ENCODE results near the gene CARD16.
"Not testable (repeated sequence)": the region's sequence is repeated elsewhere in the genome, so short reads cannot be mapped to it uniquely, and the experiment has no call there.

CARD16 gene

DNA sequence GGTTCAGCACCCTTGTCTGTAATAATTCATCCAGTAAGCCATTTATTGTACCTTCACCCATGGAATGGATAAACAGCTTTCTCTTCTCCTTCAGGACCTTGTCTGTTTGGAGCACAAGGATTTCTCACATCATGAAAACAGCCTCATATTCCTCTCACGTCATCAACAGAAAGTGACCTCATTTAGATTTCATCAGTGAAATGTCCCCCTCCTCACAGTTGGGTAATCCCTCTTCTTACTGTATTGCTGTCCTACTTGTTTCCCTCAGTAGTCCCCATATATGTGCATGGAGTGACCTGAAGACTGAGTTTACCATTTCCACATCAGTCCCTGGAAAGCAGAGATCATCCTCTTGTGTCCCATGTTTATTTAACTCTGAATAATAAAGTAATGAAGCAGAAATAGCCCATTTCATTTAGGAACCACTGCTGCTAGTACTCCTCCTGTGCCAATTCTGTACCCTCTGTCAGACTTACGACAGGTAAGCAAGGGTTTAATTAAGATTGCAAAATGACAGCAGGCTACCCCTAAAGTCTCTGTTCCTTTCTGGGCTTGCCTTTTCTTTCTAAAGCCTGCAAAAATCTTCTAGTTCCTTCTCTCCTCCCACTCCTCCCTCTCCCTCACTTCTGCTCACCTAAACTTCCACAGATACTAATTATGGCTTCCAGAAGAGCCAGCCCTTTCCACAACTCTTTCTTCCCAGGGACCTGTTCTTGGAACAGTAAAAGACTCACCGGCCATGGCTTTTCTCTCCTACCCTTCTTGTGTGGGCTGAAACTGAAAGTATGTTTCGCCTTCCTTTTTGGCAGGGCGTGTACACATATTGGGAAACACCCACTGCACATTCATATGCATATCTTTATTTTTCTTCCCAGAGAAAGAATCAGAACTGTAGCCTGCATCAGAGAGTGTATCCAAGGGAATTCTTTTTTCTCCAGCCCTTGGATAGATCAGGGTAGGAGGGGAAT is at the start of gene CARD16:
TSS of gene CARD16 (minus strand) at position 779 of the 968 bp plus-strand sequence. CDS start at position 741, 38 bp downstream.
- not testable (repeated sequence) for H3K4me3 ChIP-seq (ENCODE audit: low read length); H3K27ac ChIP-seq (ENCODE audit: low read length); H3K4me1 ChIP-seq (ENCODE audit: insufficient read depth, low read length); H3K36me3 ChIP-seq (ENCODE audit: insufficient read depth, low read depth, low read length); H3K27me3 ChIP-seq (ENCODE audit: insufficient read depth, low read length); H3K9me3 ChIP-seq (ENCODE audit: insufficient read depth, low read depth, low read length); H3K9ac ChIP-seq (ENCODE audit: low read depth, low read length)

DNA sequence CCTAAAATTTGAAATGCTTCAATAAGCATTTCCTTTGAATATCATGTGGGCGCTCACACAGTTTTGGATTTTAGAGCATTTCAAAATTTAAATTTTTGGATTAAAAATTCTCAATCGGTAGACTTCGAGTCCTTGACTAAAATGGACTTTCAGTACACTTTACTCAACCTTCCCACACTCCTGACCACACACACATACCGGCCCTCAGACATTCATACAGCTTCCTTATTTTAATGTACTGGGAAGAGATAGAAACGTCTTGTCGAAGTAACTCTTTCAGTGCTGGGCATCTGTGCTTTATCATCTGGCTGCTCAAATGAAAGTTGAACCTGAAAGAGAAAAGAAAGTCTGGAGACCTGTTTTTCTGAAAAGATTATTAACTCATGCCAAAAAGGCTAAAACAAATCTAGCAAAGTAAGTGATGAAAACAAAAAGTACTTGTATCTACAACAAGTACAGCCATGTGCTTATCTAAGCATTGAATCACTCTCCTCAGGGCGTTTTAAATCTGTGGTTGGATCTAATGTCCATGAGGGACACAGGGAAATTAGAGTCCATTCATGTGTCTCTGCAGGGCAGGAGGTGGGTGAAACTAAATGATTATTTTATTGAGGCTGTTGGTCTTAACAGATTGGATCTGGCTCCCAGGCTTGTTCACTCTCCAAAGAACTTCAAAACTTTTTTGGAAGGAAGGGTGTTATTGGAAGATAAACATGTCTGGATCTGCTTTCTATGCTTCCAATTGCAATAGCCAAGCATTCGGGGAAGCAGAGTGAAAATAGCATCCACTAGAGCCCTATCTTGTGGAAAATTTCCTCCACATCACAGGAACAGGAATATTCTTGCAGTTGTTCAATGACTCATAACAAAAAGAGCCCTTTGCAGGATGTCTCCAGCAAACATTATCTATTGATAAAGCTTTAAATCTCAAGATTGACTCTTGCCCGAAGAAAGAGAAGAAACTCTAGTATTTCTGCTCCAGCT is 47.4 kb upstream of the CARD16 start:
- no peak overlapping the region for H3K4me3 ChIP-seq (ENCODE audit: low read length)
- no peaks in the 10 kb centered on the region for H3K9me3 ChIP-seq (ENCODE audit: insufficient read depth, low read depth, low read length)
- H3K27me3 ChIP-seq (ENCODE audit: insufficient read depth, low read length), result no peaks in the 10 kb centered on the region
- no peak overlapping the region for H3K27ac ChIP-seq (ENCODE audit: low read length)
- H3K36me3 ChIP-seq (ENCODE audit: insufficient read depth, low read depth, low read length), result no peaks in the 10 kb centered on the region
- no peak overlapping the region for H3K9ac ChIP-seq (ENCODE audit: low read depth, low read length)
- H3K4me1 ChIP-seq (ENCODE audit: insufficient read depth, low read length), result no peaks in the 10 kb centered on the region

DNA sequence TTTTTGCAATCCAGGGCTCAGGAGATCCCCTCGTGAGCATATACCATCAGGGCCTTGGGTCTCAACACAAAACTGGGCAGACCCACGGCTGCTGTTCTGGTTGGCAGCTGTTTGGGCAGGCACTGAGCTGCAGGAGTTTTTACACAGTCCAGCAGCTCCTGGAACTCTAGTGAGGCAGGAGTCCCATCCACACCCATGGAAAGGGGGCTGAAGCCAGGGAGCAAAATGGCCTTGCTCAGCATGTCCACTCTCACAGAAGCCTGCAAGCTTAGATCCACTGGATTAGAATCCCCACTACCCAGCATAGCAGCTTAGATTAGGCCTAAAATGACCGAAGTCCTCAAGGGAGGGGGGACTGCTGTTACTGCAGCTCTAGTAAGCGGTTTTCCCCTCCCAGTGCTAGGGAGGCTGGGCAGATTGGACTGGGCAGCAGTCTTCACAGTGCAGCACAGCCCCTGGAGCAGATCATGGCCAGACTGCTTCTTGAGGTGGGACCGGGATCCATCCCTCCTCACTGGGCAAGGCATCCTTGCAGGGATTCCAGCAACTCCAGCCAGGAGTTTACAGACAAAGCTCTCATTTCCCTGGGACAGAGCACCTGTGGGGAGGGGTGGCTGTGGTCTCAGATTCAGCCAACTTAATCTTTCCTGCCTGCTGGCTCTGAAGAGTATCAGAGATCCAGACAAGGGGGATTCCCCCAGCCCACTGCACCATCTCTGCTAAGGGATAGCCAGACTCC is 36.4 kb upstream of the CARD16 start:
- no peaks in the 10 kb centered on the region for H3K27me3 ChIP-seq (ENCODE audit: insufficient read depth, low read length)
- H3K4me1 ChIP-seq (ENCODE audit: insufficient read depth, low read length), result peaks cover 24% of the 10 kb centered on the region; the same call in 1 of the 2 replicates
- H3K36me3 ChIP-seq (ENCODE audit: insufficient read depth, low read depth, low read length), result no peaks in the 10 kb centered on the region
- H3K27ac ChIP-seq (ENCODE audit: low read length), result no peak overlapping the region
- no peak overlapping the region for H3K4me3 ChIP-seq (ENCODE audit: low read length)
- no peak overlapping the region for H3K9ac ChIP-seq (ENCODE audit: low read depth, low read length)
- no peaks in the 10 kb centered on the region for H3K9me3 ChIP-seq (ENCODE audit: insufficient read depth, low read depth, low read length)

DNA sequence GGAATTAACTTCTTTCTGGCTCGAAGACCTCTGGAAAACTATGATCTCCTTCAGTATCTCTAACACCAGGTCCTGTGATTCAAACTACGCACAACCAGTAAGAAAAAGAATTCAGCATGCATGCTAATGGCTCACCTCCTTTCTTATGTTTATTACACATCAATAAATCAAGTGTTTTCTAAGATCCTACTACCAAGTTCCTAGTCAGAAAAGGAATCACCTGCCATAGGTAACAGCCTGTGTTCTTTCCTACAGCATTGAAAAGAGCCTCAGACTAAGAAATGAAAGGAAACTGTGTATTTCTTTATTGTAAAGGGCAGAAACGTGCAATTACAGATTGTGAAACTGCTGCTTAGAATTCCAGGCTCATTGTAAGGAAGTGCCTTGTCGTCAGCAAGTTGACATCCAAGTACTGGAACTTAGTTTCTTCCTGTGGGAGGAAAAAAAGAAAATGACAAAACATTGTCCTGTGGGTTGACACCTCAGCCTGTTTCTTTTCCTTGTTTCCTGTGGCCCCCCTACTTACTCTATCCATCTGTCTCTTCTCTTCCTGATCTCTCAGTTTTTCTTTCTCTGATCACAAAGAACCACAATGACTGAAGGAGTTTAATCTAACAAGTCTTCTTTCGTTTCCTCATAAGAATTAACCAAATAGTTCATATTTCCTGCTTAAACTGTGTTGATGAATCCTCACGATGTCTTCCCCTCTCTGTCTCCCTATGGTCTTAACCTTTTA is 35.2 kb upstream of the CARD16 start:
- not testable (repeated sequence) for H3K27me3 ChIP-seq (ENCODE audit: insufficient read depth, low read length); H3K36me3 ChIP-seq (ENCODE audit: insufficient read depth, low read depth, low read length); H3K4me3 ChIP-seq (ENCODE audit: low read length); H3K27ac ChIP-seq (ENCODE audit: low read length); H3K9me3 ChIP-seq (ENCODE audit: insufficient read depth, low read depth, low read length); H3K9ac ChIP-seq (ENCODE audit: low read depth, low read length)
- peaks cover 24% of the 10 kb centered on the region; the same call in 1 of the 2 replicates for H3K4me1 ChIP-seq (ENCODE audit: insufficient read depth, low read length)

DNA sequence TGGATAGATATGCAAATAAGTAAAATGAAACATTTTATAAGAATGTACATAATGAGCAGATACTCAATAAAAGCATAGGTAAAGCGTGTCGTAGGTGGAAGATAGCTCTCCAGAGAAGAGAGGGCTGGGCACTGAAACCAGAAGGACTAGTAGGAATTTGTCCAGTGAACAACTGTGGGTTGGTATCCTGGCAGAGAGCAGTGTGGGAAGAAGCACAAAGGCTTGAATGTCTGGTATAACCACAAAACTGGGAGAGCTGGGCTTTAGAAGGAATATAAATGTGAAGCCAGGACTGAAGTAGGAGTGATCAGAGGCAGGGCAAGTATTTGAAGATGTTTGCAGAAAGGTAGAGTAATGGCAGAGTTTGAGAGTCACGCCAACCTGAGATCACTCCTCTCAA is 33.1 kb upstream of the CARD16 start:
- no peak overlapping the region for H3K9ac ChIP-seq (ENCODE audit: low read depth, low read length)
- peaks cover 24% of the 10 kb centered on the region; the same call in 1 of the 2 replicates for H3K4me1 ChIP-seq (ENCODE audit: insufficient read depth, low read length)
- H3K27me3 ChIP-seq (ENCODE audit: insufficient read depth, low read length), result no peaks in the 10 kb centered on the region
- no peaks in the 10 kb centered on the region for H3K9me3 ChIP-seq (ENCODE audit: insufficient read depth, low read depth, low read length)
- no peaks in the 10 kb centered on the region for H3K36me3 ChIP-seq (ENCODE audit: insufficient read depth, low read depth, low read length)
- no peak overlapping the region for H3K27ac ChIP-seq (ENCODE audit: low read length)
- H3K4me3 ChIP-seq (ENCODE audit: low read length), result no peak overlapping the region

DNA sequence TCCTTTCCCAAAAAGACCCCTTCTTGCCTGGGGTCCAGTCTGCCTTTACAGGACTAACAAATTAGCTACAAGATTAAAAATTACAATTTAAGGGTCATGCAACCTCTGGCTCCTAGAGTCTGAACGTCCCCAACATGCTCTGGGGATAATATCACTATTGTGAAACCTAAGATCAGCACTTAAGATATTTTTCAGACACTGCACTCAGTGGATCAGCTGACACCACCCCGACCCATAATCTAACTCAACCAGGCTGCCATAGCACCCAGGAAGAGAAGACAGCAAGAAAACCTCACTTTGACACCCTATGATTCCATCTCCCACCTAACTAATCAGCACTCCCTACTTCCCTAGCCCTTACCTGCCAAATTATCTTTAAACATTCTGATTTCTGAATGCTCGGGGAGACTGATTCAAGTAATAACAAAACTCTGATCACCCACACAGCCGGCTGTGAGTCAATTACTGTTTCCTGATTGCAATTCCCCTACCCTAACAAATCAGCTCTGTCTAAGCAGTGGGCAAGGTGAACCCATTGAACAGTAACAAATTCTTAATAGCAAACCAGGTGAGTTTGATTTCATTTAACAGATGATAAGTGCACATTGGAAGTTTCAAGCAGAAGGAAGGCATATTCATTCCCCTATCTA is 32.1 kb upstream of the CARD16 start:
- not testable (repeated sequence) for H3K27ac ChIP-seq (ENCODE audit: low read length); H3K27me3 ChIP-seq (ENCODE audit: insufficient read depth, low read length); H3K36me3 ChIP-seq (ENCODE audit: insufficient read depth, low read depth, low read length); H3K4me3 ChIP-seq (ENCODE audit: low read length); H3K9me3 ChIP-seq (ENCODE audit: insufficient read depth, low read depth, low read length); H3K9ac ChIP-seq (ENCODE audit: low read depth, low read length)
- H3K4me1 ChIP-seq (ENCODE audit: insufficient read depth, low read length), result peaks cover 23% of the 10 kb centered on the region; the same call in 1 of the 2 replicates

DNA sequence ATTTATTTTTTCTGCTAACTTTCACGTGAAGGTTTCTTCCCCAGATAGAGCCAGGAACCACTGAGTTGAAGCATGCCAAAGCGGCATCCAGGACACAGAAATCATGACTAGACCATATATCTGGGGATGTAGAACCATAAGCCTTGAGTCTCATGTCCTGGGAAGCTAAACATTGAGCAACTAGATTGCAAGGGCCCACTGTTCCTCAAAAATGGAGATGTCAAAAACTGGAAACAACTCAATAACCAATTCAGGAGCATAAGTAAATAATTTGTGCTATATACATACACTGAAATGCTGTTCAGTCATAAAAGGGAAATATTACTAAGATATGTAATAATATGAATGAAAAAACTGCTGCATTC is 29.0 kb upstream of the CARD16 start:
- H3K36me3 ChIP-seq (ENCODE audit: insufficient read depth, low read depth, low read length), result no peaks in the 10 kb centered on the region
- no peaks in the 10 kb centered on the region for H3K27me3 ChIP-seq (ENCODE audit: insufficient read depth, low read length)
- no peaks in the 10 kb centered on the region for H3K4me1 ChIP-seq (ENCODE audit: insufficient read depth, low read length)
- no peaks in the 10 kb centered on the region for H3K9me3 ChIP-seq (ENCODE audit: insufficient read depth, low read depth, low read length)
- no peak overlapping the region for H3K9ac ChIP-seq (ENCODE audit: low read depth, low read length)
- H3K4me3 ChIP-seq (ENCODE audit: low read length), result no peak overlapping the region
- H3K27ac ChIP-seq (ENCODE audit: low read length), result no peak overlapping the region

DNA sequence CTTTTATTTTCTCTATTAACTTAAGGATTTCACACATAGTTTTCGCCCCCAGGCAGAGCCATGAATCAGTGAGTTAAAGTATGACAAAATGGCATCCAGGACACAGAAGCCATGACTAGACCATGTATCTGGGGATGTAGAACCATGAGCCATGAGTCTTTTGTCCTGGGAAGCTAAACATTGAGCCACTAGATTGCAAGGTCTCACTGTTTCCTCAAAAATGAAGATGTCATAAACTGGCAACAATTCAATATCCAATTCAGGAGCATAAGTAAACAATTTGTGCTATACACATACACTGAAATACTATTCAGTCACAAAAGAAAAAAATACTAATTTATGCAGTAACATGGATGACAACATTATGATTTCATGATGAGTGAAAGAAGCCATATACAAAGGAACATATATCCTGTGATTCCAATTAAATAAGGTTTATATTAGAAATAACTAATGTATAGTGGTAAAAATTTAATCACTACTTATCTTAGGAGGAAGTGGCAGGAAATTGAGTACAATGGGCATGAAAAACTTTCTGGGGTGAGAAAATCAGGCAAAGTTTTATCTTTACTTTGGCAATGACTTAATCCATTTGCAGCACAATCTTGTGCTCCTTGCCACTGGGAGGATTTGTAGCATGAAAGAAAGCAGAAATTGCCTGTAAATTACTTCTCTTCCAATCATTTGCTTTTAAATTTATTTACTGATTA is 28.5 kb upstream of the CARD16 start:
- Histone ChIP-seq H3K27me3 (ENCODE audit: insufficient read depth, low read length) (no peaks in the 10 kb centered on the region), H3K36me3 (ENCODE audit: insufficient read depth, low read depth, low read length) (no peaks in the 10 kb centered on the region), H3K4me3 (ENCODE audit: low read length) (no peak overlapping the region), H3K9ac (ENCODE audit: low read depth, low read length) (no peak overlapping the region), H3K27ac (ENCODE audit: low read length) (no peak overlapping the region), H3K4me1 (ENCODE audit: insufficient read depth, low read length) (no peaks in the 10 kb centered on the region), H3K9me3 (ENCODE audit: insufficient read depth, low read depth, low read length) (no peaks in the 10 kb centered on the region)

DNA sequence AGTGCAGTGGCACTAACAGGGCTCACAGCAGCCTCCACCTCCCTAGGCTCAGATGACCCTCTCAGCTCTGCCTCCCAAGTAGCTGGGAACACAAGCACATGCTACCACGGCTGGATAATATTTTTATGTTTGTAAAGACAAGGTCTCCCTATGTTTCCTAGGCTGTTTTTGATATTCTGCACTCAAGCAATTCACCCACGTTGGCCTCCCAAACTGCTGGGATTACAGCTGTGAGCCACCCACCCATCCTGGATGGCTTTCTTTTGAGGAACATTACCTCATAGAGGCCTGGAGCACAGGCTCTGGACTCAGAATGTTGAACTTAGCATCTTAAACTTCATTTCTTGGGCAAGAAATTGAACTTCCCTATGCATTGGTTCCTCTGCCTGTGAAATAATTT is 26.9 kb upstream of the CARD16 start:
- H3K27me3 ChIP-seq (ENCODE audit: insufficient read depth, low read length), result not testable (repeated sequence)

DNA sequence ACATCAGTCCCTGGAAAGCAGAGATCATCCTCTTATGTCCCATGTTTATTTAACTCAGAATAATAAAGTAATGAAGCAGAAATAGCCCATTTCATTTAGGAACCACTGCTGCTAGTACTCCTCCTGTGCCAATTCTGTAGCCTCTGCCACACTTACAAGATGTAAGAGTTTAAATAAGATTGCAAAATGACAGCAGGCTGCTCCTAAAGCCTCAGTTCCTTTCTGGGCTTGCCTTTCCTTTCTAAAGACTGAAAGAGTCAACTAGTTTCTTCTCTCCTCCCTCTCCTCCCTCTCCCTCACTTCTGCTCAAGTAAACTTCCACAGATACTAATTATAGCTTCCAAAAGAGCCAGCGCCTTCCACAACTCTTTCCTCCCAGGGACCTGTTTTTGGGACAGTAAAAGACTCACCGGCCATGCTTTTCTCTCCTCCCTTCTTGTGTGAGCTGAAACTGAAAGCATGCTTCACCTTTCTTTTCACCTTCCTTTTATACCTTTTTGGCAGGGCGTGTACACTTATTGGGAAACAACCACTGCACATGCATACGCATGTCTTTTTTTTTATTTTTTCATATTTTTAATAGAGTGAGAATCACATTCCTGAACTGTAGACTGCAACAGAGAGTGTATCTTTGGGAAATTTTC is 26.1 kb upstream of the CARD16 start:
- H3K36me3 ChIP-seq (ENCODE audit: insufficient read depth, low read depth, low read length), result no peaks in the 10 kb centered on the region
- H3K9ac ChIP-seq (ENCODE audit: low read depth, low read length), result no peak overlapping the region
- H3K4me3 ChIP-seq (ENCODE audit: low read length), result no peak overlapping the region
- H3K4me1 ChIP-seq (ENCODE audit: insufficient read depth, low read length), result no peaks in the 10 kb centered on the region
- H3K27me3 ChIP-seq (ENCODE audit: insufficient read depth, low read length), result no peaks in the 10 kb centered on the region
- H3K27ac ChIP-seq (ENCODE audit: low read length), result no peak overlapping the region
- H3K9me3 ChIP-seq (ENCODE audit: insufficient read depth, low read depth, low read length), result no peaks in the 10 kb centered on the region

More for the DNA sequence above, 26.9 kb upstream of the CARD16 start:
- H3K27ac ChIP-seq (ENCODE audit: low read length); H3K9me3 ChIP-seq (ENCODE audit: insufficient read depth, low read depth, low read length); H3K9ac ChIP-seq (ENCODE audit: low read depth, low read length); H3K4me3 ChIP-seq (ENCODE audit: low read length); H3K4me1 ChIP-seq (ENCODE audit: insufficient read depth, low read length); H3K36me3 ChIP-seq (ENCODE audit: insufficient read depth, low read depth, low read length): not testable (repeated sequence)
